DND-41 (cell line): Measurements from ENCODE around the gene KRT73.

Experiments used
- ATAC-seq: fragments of 200-7000 bp; cut with Tn5 transposase; 3 replicates; pipeline ENCODE4 v1.9.1; 2021; ENCODE audit warnings: low read depth; ENCODE audit not compliant: insufficient read depth
- DNase-seq: peaks from one replicate; pipeline ENCODE4 v3.0.0-alpha.2; 2020
- H2AFZ ChIP-seq: 2 replicates; pipeline ENCODE4 v1.6.0; 2012; ENCODE audit warnings: low read depth, low read length
- H3K27ac ChIP-seq: 2 replicates; pipeline ENCODE4 v1.5.1; 2012; ENCODE audit warnings: low read length, inconsistent platforms
- H3K27me3 ChIP-seq: fragments of 200-600 bp; sonication (generic); 2 replicates; pipeline ENCODE4 v1.6.0; 2012; ENCODE audit warnings: low read length, mild to moderate bottlenecking, inconsistent platforms; ENCODE audit not compliant: insufficient read depth, poor library complexity
- H3K36me3 ChIP-seq: 2 replicates; pipeline ENCODE4 v1.5.1; 2012; ENCODE audit warnings: low read length, inconsistent platforms; ENCODE audit not compliant: insufficient read depth
- H3K4me1 ChIP-seq: 2 replicates; pipeline ENCODE4 v1.5.1; 2012; ENCODE audit warnings: mild to moderate bottlenecking, low read length; ENCODE audit not compliant: insufficient read depth
- H3K4me2 ChIP-seq: 2 replicates; pipeline ENCODE4 v1.6.0; 2012; ENCODE audit warnings: mild to moderate bottlenecking, moderate library complexity, low read length, inconsistent platforms; ENCODE audit not compliant: insufficient read depth
- H3K4me3 ChIP-seq, 2 experiments: fragments of 200-600 bp in 1 of 2; shearing (Covaris generic) in 1 of 2; 2 replicates each; pipeline ENCODE4 v1.5.1; 2012 to 2016; ENCODE audit warnings: inconsistent platforms in 2 of 2, low read length in 2 of 2, mild to moderate bottlenecking in 2 of 2, low read depth in 1 of 2, moderate library complexity in 1 of 2
- H3K79me2 ChIP-seq: 2 replicates; pipeline ENCODE4 v1.6.0; 2012; ENCODE audit warnings: low read length, inconsistent platforms; ENCODE audit not compliant: insufficient read depth
- H3K9ac ChIP-seq: 2 replicates; pipeline ENCODE4 v1.6.0; 2012; ENCODE audit warnings: low read depth, mild to moderate bottlenecking, inconsistent platforms, low read length, moderate library complexity
- H3K9me3 ChIP-seq: 2 replicates; pipeline ENCODE4 v1.5.1; 2012; ENCODE audit warnings: low read length, moderate library complexity, mild to moderate bottlenecking, inconsistent platforms; ENCODE audit not compliant: insufficient read depth, severe bottlenecking
- H4K20me1 ChIP-seq: 2 replicates; pipeline ENCODE4 v1.6.0; 2012; ENCODE audit warnings: low read length; ENCODE audit not compliant: insufficient read depth
- EZH2 ChIP-seq: IDR thresholded peaks from 3 replicates; pipeline ENCODE4 v1.6.1; 2012; ENCODE audit warnings: borderline replicate concordance, low read depth, mild to moderate bottlenecking, moderate library complexity, low read length, inconsistent platforms; ENCODE audit not compliant: severe bottlenecking
- TF ChIP-seq, protein P1 (sequence below): IDR thresholded peaks from 2 replicates; pipeline ENCODE4 v1.5.1; 2012; ENCODE audit warnings: borderline replicate concordance, low read length, moderate library complexity, mild to moderate bottlenecking; ENCODE audit not compliant: poor library complexity, severe bottlenecking; ENCODE audit errors: extremely low read depth

KRT73 gene

GRCh38 chr12:52627395-52628110 is 9.2 kb upstream of the KRT73 start:
- no peaks in the 10 kb centered on the region for H3K79me2 ChIP-seq
- H3K27ac ChIP-seq: no peak overlapping the region
- H3K36me3 ChIP-seq: no peaks in the 10 kb centered on the region
- no peak overlapping the region for H3K9ac ChIP-seq
- DNase-seq (no peak), ATAC-seq (no peak)
- H4K20me1 ChIP-seq: peaks cover 3% of the 10 kb centered on the region; the same call in 1 of the 2 replicates
- H3K9me3 ChIP-seq: no peaks in the 10 kb centered on the region
- no peak for TF ChIP-seq EZH2
- TF ChIP-seq, protein P1, sequence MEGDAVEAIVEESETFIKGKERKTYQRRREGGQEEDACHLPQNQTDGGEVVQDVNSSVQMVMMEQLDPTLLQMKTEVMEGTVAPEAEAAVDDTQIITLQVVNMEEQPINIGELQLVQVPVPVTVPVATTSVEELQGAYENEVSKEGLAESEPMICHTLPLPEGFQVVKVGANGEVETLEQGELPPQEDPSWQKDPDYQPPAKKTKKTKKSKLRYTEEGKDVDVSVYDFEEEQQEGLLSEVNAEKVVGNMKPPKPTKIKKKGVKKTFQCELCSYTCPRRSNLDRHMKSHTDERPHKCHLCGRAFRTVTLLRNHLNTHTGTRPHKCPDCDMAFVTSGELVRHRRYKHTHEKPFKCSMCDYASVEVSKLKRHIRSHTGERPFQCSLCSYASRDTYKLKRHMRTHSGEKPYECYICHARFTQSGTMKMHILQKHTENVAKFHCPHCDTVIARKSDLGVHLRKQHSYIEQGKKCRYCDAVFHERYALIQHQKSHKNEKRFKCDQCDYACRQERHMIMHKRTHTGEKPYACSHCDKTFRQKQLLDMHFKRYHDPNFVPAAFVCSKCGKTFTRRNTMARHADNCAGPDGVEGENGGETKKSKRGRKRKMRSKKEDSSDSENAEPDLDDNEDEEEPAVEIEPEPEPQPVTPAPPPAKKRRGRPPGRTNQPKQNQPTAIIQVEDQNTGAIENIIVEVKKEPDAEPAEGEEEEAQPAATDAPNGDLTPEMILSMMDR: no peak
- H3K27me3 ChIP-seq: no peaks in the 10 kb centered on the region
- no peaks in the 10 kb centered on the region for H3K4me1 ChIP-seq
- H3K4me2 ChIP-seq: no peak overlapping the region
- no peak overlapping the region for H2AFZ ChIP-seq
- no peak overlapping the region for H3K4me3 ChIP-seq

DNA sequence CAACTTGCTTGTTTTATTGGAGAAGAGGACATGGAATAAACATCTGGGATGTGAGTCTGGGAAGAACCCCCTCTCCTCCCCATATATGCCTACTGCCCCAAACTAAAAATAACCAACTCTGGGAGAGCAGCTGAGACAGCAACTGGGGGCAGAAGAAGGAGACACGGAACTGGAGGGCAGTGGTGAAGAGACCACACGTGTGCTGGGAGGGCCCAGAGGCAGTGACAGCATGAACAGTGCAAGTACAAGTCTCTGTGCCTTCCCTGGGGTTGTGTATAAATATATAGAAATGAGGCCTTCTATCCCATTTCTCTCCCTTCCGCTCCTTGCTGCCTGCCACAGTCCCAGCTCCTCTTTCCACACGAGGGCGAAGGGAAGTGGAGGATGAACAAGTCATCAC is 4.0 kb upstream of the KRT73 start:
- H3K27me3 ChIP-seq: no peaks in the 10 kb centered on the region
- DNase-seq: no peak
- no peaks in the 10 kb centered on the region for H3K9me3 ChIP-seq
- H3K4me3 ChIP-seq: no peak overlapping the region
- H3K79me2 ChIP-seq: no peaks in the 10 kb centered on the region
- H3K4me1 ChIP-seq: no peaks in the 10 kb centered on the region
- TF ChIP-seq, protein P1: no peak
- no peak for TF ChIP-seq EZH2
- H4K20me1 ChIP-seq: no peaks in the 10 kb centered on the region
- H3K9ac ChIP-seq: no peak overlapping the region
- no peaks in the 10 kb centered on the region for H3K36me3 ChIP-seq
- H3K4me2 ChIP-seq: no peak overlapping the region
- no peak overlapping the region for H3K27ac ChIP-seq
- no peak for ATAC-seq
- H2AFZ ChIP-seq: no peak overlapping the region

DNA sequence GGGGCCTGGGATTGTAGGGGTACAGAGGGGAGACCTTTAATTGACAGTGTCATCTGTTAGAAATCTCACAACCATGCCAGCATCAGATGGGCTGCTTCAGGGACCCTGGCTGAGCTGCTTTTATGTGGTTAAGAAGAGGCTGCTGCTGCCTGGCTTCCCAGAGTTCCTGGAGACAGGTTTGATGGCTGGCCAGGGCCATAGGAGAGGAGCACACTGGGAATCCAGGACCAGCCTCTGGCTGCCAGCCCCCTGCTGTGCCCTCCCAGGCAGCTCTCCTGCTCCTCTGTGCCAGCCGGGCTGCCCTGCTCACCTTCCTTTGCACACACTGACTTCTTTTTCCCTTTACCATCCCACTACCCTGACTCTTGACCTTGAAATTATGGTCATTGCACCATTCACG is 507 bp upstream of the KRT73 start:
- no peak overlapping the region for H2AFZ ChIP-seq
- H3K9ac ChIP-seq: no peak overlapping the region
- H3K9me3 ChIP-seq: no peaks in the 10 kb centered on the region
- H3K4me3 ChIP-seq: no peak overlapping the region
- H4K20me1 ChIP-seq: no peaks in the 10 kb centered on the region
- TF ChIP-seq, protein P1: no peak
- no peak for TF ChIP-seq EZH2
- no peaks in the 10 kb centered on the region for H3K4me1 ChIP-seq
- H3K27me3 ChIP-seq: peaks cover 7% of the 10 kb centered on the region
- ATAC-seq: no peak
- H3K27ac ChIP-seq: no peak overlapping the region
- no peak for DNase-seq
- no peak overlapping the region for H3K4me2 ChIP-seq
- no peaks in the 10 kb centered on the region for H3K79me2 ChIP-seq
- H3K36me3 ChIP-seq: no peaks in the 10 kb centered on the region
